H1 (cell line): ENCODE results near the gene PRKN.

Source experiments
- BRCA1 ChIP-seq: IDR thresholded peaks from 2 replicates; pipeline ENCODE4 v1.6.1; 2012; ENCODE audit warnings: low read depth, low read length, improper control_type of control experiment
- CBX5 ChIP-seq: fragments of 300-800, 300-1000 bp; sonication (generic); IDR thresholded peaks from 2 replicates; pipeline ENCODE4 v1.7.1; 2016; ENCODE audit warnings: antibody characterized with exemption, low read length, low read depth
- MAFK ChIP-seq: IDR thresholded peaks from 2 replicates; pipeline ENCODE4 v1.6.1; 2012; ENCODE audit warnings: low read depth, mild to moderate bottlenecking, improper control_type of control experiment, low read length
- POLR2AphosphoS5 ChIP-seq: IDR thresholded peaks from 2 replicates; pipeline ENCODE4 v1.6.1; 2011; ENCODE audit warnings: low read depth, low read length
- TF ChIP-seq, protein P1 (sequence below), 3 experiments: IDR thresholded peaks; 1 replicate in 2 of 3; 2 replicates in 1 of 3; pipeline versions ENCODE4 v1.5.1 to v1.6.1; 2011; ENCODE audit warnings: low read length in 3 of 3, mild to moderate bottlenecking in 3 of 3, inconsistent platforms in 2 of 3, low read depth in 1 of 3, moderate library complexity in 1 of 3; ENCODE audit not compliant: insufficient read depth in 1 of 3; ENCODE audit errors: control extremely low read depth in 1 of 3

DNA sequence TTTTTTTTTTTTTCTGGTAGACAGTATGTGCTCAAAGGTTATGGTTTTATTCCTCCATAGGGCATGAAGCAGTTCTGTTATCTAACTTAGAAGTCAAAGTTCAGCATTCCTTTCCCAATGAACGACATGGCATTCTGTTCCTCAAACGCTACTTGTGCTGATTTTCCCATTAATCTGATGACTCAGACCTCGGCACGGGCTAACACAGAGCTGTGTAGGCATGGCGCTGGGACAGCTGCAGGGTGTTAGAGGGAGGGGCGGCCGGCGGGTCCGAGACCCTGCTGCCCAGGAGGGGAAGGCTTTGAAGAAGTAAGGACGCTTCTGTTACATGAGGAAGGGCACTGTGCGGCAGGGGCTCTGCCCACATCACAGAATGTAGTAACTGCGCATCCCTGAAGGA lies 1360.1 kb downstream of the PRKN start:
- no peak for TF ChIP-seq MAFK
- no peak for TF ChIP-seq CBX5
- TF ChIP-seq POLR2AphosphoS5, result no peak
- TF ChIP-seq, protein P1, sequence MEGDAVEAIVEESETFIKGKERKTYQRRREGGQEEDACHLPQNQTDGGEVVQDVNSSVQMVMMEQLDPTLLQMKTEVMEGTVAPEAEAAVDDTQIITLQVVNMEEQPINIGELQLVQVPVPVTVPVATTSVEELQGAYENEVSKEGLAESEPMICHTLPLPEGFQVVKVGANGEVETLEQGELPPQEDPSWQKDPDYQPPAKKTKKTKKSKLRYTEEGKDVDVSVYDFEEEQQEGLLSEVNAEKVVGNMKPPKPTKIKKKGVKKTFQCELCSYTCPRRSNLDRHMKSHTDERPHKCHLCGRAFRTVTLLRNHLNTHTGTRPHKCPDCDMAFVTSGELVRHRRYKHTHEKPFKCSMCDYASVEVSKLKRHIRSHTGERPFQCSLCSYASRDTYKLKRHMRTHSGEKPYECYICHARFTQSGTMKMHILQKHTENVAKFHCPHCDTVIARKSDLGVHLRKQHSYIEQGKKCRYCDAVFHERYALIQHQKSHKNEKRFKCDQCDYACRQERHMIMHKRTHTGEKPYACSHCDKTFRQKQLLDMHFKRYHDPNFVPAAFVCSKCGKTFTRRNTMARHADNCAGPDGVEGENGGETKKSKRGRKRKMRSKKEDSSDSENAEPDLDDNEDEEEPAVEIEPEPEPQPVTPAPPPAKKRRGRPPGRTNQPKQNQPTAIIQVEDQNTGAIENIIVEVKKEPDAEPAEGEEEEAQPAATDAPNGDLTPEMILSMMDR (IDR thresholded peaks at IDR 0.05; ENCODE audit: control extremely low read depth in 1 of 3, insufficient read depth in 1 of 3, low read depth in 1 of 3, low read length in 3 of 3), result no peak
- TF ChIP-seq BRCA1, result no peak
